HG03469 (cell line): ENCODE results near the gene EPS8L2.
A peak's percentile ranks its signal among the peaks of the same experiment; 100 is the strongest.

ENCODE experiments used
- ATAC-seq: cut with Tn5 transposase; IDR thresholded peaks from one replicate; pipeline ENCODE4 v1.9.1; 2021; ENCODE audit warnings: mild to moderate bottlenecking, moderate library complexity, moderate number of reproducible peaks; ENCODE audit not compliant: unreplicated experiment

The EPS8L2 gene

DNA sequence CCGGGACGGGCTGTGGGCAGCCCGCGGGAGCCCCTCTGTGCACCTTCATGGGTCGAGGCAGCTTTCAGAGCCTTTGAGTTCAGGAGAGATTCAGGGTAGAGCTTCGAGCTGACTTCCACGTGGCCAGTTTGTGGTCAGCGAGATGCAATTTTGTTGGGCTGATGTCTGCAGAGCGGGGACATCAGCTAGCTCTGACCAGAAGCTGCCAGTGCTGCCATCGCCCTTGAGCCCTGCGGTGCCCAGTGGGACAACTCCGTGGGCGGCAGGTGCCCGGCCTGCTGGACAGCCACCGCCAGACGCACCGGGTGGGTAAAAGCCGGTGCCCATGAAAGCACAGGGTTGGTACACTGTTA, 42.0 kb downstream of the EPS8L2 start:
- peak; percentile 9 for ATAC-seq

DNA sequence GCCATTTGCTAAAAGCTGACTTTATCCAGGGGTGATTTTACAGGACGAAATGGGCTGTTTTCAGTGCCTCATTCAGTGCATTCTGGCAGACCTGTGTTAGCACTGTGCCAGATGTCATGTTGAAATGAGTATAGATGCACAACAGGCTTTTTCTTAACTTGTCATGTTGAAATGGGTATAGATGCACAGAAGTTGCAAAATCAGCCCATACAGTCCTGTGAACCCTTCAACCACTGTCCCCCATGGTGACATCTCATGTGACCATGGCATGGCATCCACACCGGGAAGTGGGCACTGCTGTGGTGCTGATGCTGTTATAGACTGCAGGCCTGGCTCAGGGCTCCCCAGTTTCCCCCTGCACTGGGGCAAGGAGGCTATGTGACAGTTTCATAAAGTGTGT, 43.7 kb downstream of the EPS8L2 start:
- ATAC-seq = no peak

DNA sequence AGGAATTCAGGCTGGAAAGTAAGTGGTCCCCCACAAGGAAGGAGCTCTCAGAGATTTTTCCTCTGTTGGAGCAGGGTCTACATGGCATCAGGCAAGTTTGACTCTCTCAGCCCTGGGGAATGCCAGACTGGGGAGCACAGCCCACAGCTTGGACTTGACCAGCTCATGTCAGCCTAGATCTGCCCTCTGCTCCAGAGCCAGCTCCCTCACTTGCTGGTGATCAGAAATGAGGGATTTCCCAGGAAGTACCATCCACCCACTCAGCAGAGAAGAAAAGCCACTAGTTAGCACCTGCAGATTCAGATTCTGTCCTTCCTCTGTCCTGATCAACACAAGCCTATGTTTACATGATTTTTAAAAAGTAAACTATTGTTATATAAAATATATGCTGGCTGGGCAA, 54.2 kb downstream of the EPS8L2 start:
- ATAC-seq = no peak

DNA sequence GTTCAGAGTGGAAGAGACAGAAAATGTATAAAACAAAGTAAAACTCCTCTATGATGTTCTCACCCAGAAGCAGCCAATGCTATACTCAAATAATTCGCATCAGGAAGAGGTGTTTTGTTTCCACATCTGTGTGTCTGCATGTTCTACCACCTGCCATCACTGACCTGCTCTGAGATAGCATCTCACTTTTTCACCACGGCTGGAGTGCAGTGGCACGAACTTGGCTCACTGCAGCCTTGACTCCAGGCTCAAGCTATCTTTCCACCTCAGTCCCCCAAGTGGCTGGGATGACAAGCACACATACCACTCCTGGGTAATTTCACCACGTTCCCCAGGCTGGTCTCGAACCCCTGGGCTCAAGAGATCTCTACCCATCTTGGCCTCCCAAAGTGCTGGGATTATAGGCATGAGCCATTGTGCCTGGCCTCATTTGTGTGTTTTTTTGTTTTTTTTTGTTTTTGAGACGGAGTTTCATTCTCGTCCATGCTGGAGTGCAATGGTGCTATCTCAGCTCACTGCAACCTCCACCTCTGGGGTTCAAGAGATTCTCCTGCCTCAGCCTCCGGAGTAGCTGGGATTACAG, 55.6 kb downstream of the EPS8L2 start:
- no peak for ATAC-seq

DNA sequence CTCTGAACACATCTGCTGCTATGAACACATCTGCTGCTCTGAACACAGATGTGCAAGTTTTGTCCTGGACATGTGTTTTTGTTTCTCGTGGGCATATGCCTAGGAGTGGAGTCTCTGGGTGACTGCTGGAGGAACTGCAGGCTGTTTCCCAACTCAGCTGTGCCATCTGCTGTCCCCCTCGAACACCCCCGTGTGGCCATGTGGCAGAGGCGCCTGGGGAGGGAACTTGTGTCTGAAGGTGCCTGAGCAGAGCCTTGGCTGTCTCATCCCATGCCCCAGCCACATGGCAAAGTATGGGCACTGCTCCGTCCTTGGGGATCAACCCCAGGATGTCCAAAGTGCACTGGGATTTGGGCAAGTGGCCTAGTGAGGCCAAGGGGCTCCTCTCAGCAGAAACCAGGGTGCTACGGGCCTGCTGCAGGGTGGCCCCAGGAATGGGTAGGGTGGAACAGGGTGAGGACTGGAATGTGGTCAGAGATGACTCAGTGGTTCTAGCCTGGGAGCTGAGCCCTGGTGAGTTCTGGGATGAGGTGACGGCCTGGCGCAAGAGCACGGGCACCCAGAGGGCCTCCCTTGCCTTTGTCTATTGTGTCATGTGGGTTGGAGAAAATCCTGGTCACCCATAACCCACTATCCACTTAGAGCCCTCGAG, 56.5 kb downstream of the EPS8L2 start:
- no peak for ATAC-seq

DNA sequence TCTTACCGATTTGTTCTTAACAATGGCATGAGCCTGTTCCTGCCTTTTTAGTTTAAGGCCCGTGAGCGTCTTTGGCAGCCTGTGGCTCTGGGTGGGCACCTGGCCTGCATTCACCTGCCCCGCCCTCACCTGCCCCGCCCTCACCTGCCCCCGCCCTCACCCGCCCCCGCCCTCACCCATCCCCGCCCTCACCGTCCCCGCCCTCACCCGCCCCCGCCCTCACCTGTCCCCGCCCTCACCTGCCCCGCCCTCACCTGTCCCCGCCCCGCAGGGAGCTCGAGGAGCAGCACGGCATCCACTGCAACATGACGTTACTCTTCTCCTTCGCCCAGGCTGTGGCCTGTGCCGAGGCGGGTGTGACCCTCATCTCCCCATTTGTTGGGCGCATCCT, 57.0 kb downstream of the EPS8L2 start:
- ATAC-seq = no peak

DNA sequence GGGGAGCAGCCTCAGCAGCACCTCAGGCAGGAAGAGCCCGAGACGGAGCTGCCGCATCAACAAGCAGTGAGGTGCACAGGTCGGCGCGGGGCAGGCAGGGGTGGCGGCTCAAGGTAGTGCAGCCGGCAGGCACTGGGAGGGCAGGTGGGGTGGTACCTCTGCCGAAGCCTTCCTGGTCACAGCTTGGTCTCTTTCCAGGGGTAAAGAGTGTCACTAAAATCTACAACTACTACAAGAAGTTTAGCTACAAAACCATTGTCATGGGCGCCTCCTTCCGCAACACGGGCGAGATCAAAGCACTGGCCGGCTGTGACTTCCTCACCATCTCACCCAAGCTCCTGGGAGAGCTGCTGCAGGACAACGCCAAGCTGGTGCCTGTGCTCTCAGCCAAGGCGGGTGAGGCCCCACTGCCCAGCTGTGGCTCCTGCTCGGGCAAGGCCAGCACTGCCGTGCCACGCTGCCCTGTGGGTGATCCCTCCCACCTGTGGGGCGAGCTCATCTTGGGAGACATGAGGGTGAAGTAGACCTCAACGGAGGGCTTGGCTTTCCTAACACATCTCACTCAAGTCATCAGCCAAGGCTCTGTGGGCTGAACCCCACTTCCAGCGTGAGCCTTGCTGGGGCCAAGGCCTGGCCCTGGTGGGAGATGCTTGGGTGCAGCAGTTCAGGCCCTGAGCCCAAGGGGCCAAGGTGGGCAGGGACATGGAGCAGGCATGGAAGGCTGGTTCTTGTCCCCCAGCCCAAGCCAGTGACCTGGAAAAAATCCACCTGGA, 57.7 kb downstream of the EPS8L2 start:
- no peak for ATAC-seq

DNA sequence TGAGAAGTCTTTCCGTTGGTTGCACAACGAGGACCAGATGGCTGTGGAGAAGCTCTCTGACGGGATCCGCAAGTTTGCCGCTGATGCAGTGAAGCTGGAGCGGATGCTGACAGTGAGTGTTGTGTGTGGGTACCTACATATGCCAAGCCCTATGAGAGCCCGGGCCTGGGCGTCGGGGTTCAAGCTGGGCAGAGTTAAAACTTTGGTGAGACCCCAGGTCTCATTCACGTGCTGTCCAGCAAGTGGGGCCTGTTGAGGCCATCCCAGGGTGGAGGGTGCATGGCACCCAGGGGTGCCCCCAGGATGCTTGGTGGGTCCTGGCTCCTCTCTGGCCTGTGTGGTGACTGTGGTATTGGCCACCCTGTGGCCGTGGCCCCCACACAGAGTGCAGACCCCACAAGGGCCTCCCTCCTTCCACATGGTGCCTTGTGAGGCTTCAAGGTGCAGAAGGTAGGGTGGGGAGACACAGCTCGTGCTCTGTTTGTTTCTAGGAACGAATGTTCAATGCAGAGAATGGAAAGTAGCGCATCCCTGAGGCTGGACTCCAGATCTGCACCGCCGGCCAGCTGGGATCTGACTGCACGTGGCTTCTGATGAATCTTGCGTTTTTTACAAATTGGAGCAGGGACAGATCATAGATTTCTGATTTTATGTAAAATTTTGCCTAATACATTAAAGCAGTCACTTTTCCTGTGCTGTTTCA, 58.4 kb downstream of the EPS8L2 start:
- no peak for ATAC-seq

DNA sequence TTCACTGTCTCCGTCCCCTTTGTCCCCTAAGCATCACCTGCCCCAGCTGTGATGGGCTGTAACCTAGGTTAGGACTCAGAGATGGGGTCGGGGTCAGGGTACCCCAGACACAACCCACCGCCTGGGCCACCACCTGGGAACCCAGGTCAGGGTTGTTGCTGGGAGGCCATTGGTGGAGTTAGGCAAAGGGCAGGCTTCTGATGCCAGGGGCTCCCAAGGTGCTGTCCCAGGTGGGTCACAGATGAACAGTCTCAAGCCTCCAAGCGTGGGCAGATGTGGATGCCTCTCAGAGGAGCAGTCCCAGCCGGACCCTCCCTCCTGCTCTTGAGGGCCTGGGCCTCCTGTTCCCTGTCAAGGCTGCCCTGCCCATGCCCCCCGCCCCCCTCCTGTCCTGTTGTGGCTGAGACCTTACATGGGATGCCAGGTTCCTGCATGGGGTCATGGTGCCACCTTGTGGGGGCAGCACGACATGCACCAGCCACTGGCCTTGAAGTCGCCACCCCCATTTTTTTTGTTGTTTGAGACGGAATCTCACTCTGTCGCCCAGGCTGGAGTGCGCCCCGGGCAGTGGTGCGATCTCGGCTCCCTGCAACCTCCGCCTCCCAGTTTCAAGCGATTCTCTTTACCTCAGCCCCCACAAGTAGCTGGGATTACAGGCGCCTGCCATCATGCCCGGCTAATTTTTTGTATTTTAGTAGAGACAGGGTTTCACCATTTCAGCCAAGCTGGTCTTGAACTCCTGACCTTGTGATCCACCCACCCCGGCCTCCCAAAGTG, 59.2 kb downstream of the EPS8L2 start:
- ATAC-seq = no peak

DNA sequence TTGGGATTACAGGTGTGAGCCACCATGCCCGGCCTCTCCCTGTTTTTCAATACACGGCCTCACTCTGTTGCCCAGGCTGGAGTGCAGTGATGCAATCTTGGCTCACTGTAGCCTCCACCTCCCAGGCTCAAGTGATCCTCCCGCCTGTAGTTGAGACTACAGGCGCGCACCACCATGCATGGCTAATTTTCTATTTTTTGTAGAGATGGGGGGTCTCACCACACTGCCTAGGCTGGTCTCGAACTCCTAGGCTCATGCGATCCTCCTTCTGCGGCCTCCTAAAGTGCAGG, 59.7 kb downstream of the EPS8L2 start:
- no peak for ATAC-seq

DNA sequence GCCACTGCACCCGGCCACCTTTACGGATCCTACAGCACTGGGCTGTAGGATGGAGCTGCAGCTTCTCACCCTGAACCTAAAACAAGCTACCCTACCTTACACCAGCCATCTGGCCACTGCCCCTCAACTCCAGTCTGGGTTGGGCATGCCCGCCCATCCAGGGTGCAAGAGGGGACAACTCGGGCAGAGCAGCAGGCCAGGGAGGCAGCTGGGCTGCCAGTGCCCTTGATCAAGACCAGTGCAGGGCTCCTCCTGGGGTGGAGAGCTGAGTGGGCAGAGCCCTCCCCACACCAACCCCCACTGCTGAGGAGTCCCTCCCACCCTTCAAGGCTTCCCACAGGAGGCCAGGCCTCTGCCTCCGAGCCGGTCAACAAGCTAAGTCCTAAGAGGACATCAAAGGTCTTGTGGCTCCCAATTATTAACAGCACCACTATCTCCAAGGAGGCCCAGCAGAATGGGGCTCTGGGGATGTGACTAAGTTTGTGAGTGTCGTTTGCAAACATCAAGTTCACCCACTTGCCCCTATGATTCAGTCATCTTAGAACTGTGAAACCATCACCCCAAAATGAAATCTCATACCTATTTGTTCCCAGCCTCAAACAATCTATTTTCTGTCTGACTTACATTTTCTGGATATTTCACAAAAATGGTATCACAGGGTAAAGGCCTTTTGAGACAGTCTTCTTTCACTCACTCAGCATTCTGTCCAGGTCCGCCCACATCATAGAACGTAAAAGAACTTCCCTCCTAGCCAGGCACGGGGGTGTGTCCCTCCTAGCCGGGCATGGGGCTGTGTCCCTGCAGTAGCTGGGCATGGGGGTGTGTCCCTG, 60.3 kb downstream of the EPS8L2 start:
- ATAC-seq = no peak

DNA sequence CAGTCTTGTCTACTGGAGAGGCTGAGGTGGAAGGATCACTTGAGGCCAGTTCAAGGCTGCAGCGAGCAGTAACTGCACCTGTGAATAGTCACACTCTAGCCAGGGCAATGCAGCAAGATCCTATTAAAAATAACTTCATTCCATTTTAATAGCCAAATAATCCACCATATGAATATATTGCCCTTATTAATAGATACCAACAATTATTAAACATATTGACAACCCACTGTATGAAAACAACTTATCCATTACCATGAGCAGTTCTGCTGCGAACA, 60.8 kb downstream of the EPS8L2 start:
- ATAC-seq = no peak

DNA sequence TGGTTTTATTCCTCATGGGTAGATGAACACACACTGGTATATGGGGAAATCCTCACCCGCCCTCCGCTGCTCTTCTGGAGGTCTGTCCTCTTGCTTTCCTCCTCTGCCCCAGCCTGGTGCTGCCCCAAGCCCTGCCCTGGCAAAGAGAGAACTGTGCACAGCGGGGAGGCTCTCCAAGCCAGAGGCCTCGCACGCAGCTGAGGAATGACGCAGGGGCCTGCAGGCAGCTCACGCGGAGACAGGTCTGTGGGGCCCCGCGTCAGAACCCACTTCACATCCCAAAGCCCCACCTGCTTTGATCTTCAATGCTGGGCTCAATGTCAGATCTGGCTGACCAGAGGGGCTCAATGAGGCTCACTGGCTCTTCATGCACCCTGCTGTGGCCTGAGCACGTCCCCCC, 61.2 kb downstream of the EPS8L2 start:
- no peak for ATAC-seq

DNA sequence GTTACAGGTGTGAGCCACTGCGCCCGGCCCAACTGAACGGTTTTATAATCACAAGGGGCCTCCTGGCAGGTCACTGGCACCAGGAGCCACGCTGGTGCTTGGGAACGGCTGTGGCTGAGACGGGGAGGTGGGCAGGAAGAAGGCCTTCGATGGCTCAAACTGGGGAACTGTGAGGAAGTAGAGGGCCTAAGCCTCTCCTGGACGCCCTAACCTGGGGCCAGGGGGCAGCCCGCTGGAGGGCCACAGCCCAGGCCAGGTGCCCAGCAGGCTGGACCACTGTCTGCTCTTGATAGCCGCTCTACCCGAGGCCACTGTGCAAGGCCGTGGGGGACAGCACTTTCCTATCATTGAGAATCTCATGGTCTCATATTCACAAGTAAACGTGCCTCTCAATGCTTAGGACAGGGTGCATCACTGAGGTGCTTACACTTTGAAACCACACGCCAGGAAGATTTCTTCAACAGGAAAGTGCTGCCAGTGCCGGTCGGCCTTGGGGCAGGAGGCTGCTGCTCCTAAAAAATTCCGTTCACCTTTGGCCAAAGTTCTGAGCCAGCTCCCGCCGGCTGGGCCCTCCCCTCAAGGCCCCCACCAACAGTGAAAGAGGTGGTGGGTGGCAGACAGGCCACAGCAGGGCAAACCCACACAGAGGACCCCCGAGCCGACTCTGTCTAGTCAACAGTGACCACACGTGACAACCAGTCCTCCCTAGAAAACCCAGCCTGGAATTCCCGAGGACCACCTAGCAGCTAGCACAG, 64.0 kb downstream of the EPS8L2 start:
- no peak for ATAC-seq

DNA sequence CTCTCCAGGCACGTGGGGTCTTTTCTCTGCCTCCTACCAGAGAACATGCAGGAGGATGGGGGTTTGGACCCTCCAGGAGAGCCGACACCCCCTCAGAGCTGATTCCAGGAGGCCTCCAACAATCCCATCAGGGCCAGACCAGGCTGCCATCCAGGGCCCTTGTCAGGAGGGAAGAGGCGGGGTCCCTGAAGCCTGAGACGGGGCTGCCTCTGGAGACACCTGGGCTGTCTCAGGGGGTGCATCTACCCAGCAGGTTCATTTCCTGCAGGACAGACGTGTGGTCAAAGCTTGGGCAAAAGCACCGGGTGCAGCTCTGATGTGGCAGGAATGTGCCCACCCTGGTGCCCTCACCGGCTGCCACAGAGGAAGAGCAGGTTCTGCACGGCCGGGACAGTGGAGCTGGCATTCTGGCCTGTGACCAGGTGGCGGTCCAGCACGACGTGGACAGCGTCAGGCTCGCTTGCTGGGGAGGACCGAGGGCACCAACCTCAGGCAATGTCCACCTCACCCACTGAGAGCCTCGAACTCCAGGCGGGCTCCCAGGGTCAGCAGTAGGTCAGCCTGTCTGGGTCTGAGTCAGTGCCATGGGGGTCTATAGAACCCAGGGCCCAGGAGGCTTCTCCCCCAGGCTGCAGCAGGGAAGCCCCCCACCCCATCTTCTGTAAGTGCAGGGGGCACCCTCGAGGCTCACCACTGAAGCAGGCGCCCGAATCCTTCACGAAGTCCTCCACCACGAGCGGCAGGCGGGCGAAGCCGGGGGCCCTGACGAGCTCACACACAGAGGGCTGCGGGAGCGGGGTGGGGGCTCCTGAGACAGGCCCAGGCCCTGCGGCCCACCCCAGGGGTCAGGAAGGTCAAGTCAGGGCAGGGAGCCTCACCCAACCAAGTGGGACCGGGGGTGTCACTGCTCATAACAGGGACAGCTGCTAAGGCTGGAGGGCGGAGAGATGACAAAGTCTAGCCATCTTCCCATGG, 64.9 kb downstream of the EPS8L2 start:
- ATAC-seq = no peak

DNA sequence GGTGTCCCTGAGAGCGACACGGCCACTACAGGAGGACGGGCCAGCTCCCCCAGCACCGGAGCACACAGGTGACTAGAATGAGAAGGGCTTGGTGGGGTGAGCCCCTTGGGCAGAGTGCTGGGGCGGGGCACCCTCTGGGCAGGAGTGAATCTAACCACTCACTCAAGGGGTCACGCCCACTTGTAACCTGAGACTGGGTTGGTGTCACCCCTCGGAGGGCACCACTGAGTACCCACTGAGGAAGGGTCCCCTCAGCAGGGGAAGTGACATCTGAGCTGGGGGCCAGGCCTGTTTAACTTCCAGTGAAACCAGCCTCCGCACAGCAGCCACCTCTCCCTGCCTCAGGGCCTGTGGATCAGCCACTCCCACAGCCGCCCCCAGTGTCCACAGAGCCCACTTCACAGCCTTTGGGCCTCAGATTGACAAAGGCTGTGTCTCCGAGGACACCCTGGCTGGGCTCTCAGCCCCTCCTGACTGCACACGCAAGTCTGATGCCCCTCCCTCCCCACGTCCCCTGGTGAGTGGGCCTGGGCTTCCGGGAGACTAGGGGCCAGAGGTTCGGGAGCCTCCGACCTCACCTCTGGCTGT, 65.7 kb downstream of the EPS8L2 start:
- ATAC-seq = no peak

DNA sequence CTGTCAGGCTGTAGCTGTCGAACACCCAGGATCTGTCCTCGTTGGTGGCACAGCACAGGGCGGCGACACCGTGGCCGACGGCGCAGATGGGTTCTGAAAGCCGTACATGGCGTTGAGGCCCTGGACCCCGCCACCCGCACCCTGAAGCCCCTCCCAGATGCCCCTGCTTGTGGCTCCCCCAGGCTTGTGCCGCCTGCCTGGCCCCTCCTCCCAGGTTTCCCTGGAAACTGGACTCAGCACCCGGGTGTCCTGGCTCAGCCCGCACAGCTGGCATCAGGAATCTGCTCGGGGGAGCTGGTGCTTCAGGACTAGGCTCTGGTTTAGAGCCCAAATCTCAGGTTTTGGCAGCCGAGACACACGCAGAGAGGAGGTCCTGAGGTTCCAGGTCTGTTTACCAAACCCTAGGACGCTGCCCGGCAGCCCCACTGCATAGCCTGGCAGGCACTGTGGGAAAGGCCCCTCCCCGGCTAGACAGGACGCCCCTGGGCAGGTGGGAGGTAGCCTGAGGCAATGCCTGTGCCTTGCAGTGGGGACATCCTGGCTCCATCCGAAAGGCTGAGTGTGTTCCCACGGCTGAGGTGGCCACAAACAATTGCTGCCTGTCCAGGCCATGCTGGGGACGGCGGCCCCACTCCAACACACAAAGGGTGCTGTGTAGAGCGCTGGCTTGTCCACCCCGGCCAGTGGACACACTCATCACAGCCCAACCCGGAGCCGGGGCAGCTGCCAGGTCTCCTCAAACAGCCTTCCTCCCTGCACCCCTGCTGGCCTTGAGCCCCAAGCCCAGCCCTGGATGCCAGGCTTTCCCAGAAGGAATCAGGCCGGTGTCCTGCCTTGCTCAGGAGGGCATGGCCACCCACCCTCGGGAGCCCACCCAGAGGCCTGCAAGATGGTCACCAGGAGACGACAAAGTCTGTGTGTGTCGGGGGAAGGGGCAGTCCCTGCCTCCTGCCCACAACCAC, 66.7 kb downstream of the EPS8L2 start:
- no peak for ATAC-seq
